ENCODE data around the gene SLC6A8.

DNA sequence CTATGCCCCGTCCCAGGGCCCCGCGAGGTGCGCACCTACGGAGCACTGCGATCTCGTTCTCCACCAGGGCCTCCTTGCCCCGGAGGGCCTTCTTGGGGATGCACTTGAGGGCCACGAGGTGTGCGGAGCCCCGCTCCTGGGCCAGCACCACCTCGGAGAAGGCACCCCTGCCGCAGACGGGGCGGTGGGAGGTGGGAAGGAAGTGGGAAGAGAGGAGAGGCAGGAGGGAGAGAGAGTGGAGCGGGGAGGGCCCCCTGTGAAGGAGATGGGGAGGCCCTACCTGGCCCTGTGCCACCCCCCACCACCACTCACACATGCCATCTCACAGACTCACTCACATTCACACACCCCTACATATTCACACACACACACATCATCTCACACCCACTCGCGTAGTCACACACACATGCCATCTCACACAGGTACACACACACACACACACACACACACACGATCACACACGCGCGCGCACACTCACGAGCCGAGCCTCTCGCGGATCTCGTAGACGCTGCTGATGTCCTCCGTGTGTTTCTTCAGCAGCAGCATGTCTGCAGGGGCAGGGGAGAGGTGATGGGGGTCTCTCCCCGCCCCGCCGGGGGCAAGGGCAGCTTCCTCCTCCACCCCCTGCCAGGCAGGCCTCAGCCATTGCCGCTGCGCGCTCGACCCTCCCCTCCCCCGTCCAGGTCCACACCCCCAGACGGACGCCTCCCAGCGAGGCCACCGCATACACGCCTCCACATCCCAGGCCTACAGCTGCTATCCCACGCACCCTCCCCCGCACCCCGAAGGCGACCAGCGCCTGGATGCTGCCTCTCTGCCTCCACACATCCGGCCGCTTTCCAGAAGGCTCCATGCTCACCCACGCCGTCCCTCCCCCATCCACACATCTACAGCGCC lies 14.9 kb upstream of the SLC6A8 start:
- no peak for TF ChIP-seq POLR2AphosphoS5 (IDR thresholded peaks at IDR 0.05)
- no peak for TF ChIP-seq CTCF (IDR thresholded peaks at IDR 0.05)

Measured in prostate gland (tissue), 2 donors.